Uterus (tissue), 4 donors: Measurements from ENCODE around the gene ZC3H13. TPM values are rescaled to one million over a fixed set of nuclear protein-coding genes. Genes with fewer than 3 reads are reported as not detected.

Experiments used
- DNase-seq, 2 donors: peaks; one replicate each; pipeline ENCODE4 v3.0.0-alpha.2; 2019 to 2020
- H3K27ac ChIP-seq, 2 donors: fragments of 200-600 bp; sonication (generic); 1 replicate in 1 of 2; 2 replicates in 1 of 2; pipeline ENCODE4 v1.5.1; 2016 to 2018
- H3K27me3 ChIP-seq, 2 donors: fragments of 200-600 bp; sonication (generic); one replicate each; pipeline ENCODE4 v1.5.1; 2018 to 2019; ENCODE audit warnings: control low read depth in 1 of 2
- H3K36me3 ChIP-seq, 2 donors: fragments of 200-600 bp; sonication (generic); one replicate each; pipeline ENCODE4 v1.5.1; 2019; ENCODE audit warnings: control low read depth in 1 of 2
- H3K4me1 ChIP-seq, 2 donors: fragments of 200-600 bp; sonication (generic); one replicate each; pipeline ENCODE4 v1.5.1; 2018 to 2019; ENCODE audit warnings: control low read depth in 1 of 2
- H3K4me3 ChIP-seq, 2 donors: fragments of 200-600 bp; sonication (generic); 1 replicate in 1 of 2; 2 replicates in 1 of 2; pipeline ENCODE4 v1.5.1; 2018 to 2019; ENCODE audit warnings: mild to moderate bottlenecking in 1 of 2
- H3K9me3 ChIP-seq, 2 donors: fragments of 200-600 bp; sonication (generic); one replicate each; pipeline ENCODE4 v1.5.1; 2019; ENCODE audit warnings: control low read depth in 1 of 2
- CTCF ChIP-seq, 4 experiments: fragments of 200-600 bp in 2 of 4; fragments of 450-650 bp in 2 of 4; sonication (generic) in 2 of 4; IDR thresholded peaks; one replicate each; pipeline ENCODE4 v1.5.1; 2016 to 2019; ENCODE audit warnings: antibody characterized with exemption in 4 of 4, mild to moderate bottlenecking in 2 of 4, moderate library complexity in 1 of 4
- POLR2A ChIP-seq, 2 donors: fragments of 450-650 bp; IDR thresholded peaks; one replicate each; pipeline ENCODE4 v1.6.1; 2016; ENCODE audit warnings: antibody characterized with exemption in 2 of 2, mild to moderate bottlenecking in 1 of 2, moderate library complexity in 1 of 2
- intact Hi-C: fragments of 100-400 bp; cut with DNase I; formaldehyde crosslinking; loops from one replicate; pipeline ENCODE4 v1.15.1; 2023; ENCODE audit warnings: low total_unique reads
- total RNA-seq, 4 donors: library from RNA; depleted of rRNA in 3 of 4; stranded (reverse); fragments of >200 nt in 3 of 4; gene quantifications; one replicate each; pipeline versions ENCODE4 v1.1.0 to v1.2.4, GENCODE V29; 2014 to 2023
- donor health status: DM: yes; HTN: yes; CAD: no.

The ZC3H13 gene
- total RNA-seq, 4 donors from 2014 or later, result 16.5 to 73.0 (median 37.1) TPM

GRCh38 chr13:45936621-45937020 is 115.9 kb downstream of the ZC3H13 start:
- H3K27me3 ChIP-seq, result no peaks in the 10 kb centered on the region
- no peak overlapping the region for H3K27ac ChIP-seq
- no peaks in the 10 kb centered on the region for H3K4me1 ChIP-seq
- no peaks in the 10 kb centered on the region for H3K36me3 ChIP-seq
- intact Hi-C loops, result no loop called here
- TF ChIP-seq CTCF (IDR thresholded peaks at IDR 0.05), result no peak
- TF ChIP-seq POLR2A (IDR thresholded peaks at IDR 0.05), result no peak
- no peak for DNase-seq
- H3K4me3 ChIP-seq, result no peak overlapping the region
- no peaks in the 10 kb centered on the region for H3K9me3 ChIP-seq

GRCh38 chr13:45934283-45934682 is 118.3 kb downstream of the ZC3H13 start:
- Histone ChIP-seq H3K27ac (no peak overlapping the region), H3K9me3 (no peaks in the 10 kb centered on the region), H3K27me3 (no peaks in the 10 kb centered on the region), H3K36me3 (no peaks in the 10 kb centered on the region), H3K4me1 (no peaks in the 10 kb centered on the region), H3K4me3 (no peak overlapping the region)
- TF ChIP-seq CTCF (IDR thresholded peaks at IDR 0.05), result no peak
- TF ChIP-seq POLR2A (IDR thresholded peaks at IDR 0.05), result no peak
- intact Hi-C loops, result no loop called here
- DNase-seq, result no peak

- intact Hi-C loops, result no loop called here
- TF ChIP-seq CTCF (IDR thresholded peaks at IDR 0.05) (no peak), POLR2A (IDR thresholded peaks at IDR 0.05) (no peak)
- Histone ChIP-seq H3K9me3 (no peaks in the 10 kb centered on the region), H3K27ac (no peak overlapping the region), H3K4me3 (no peak overlapping the region), H3K4me1 (no peaks in the 10 kb centered on the region), H3K36me3 (no peaks in the 10 kb centered on the region), H3K27me3 (no peaks in the 10 kb centered on the region)
- DNase-seq, result no peak
These were observed 119.2 kb downstream of the ZC3H13 start for GRCh38 chr13:45933203-45933908.

- Histone ChIP-seq H3K4me1 (no peaks in the 10 kb centered on the region), H3K36me3 (no peaks in the 10 kb centered on the region), H3K27ac (no peak overlapping the region), H3K9me3 (no peaks in the 10 kb centered on the region), H3K27me3 (no peaks in the 10 kb centered on the region), H3K4me3 (no peak overlapping the region)
- TF ChIP-seq POLR2A (IDR thresholded peaks at IDR 0.05) (no peak), CTCF (IDR thresholded peaks at IDR 0.05) (no peak)
- intact Hi-C loops, result no loop called here
- no peak for DNase-seq
These were observed 119.9 kb downstream of the ZC3H13 start for GRCh38 chr13:45932676-45933075.

- intact Hi-C loops, result no loop called here
- H3K9me3 ChIP-seq, result no peaks in the 10 kb centered on the region
- no peaks in the 10 kb centered on the region for H3K4me1 ChIP-seq
- H3K4me3 ChIP-seq, result no peak overlapping the region
- no peak overlapping the region for H3K27ac ChIP-seq
- no peaks in the 10 kb centered on the region for H3K27me3 ChIP-seq
- no peak for DNase-seq
- no peaks in the 10 kb centered on the region for H3K36me3 ChIP-seq
- no peak for TF ChIP-seq POLR2A (IDR thresholded peaks at IDR 0.05)
- no peak for TF ChIP-seq CTCF (IDR thresholded peaks at IDR 0.05)
These were observed 120.4 kb downstream of the ZC3H13 start for GRCh38 chr13:45932172-45932571.
